Smooth muscle cell (in vitro differentiated cells): ENCODE measurements around the gene GSTP1. TPM values are rescaled to one million over a fixed set of nuclear protein-coding genes. Genes with fewer than 3 reads are reported as not detected.

ENCODE experiments used
- DNase-seq: peaks from one replicate; lab custom pipeline; 2025; ENCODE audit not compliant: unreplicated experiment; lab: John Stamatoyannopoulos, UW
- H2AFZ ChIP-seq: fragments of 200-600 bp; sonication (generic); 2 replicates; pipeline ENCODE4 v1.6.0; 2016; ENCODE audit warnings: antibody characterized with exemption, low read depth, mild to moderate bottlenecking
- H3F3A ChIP-seq: fragments of 200-600 bp; sonication (generic); 2 replicates; pipeline ENCODE4 v1.6.0; 2017; ENCODE audit warnings: antibody characterized with exemption, low read depth
- H3K27ac ChIP-seq: fragments of 200-600 bp; sonication (generic); 2 replicates; pipeline ENCODE4 v1.5.1; 2016; ENCODE audit warnings: low read depth, mild to moderate bottlenecking
- H3K27me3 ChIP-seq: fragments of 200-600 bp; sonication (generic); 2 replicates; pipeline ENCODE4 v1.6.1; 2016; ENCODE audit warnings: low read depth, mild to moderate bottlenecking
- H3K36me3 ChIP-seq: fragments of 200-600 bp; sonication (generic); 2 replicates; pipeline ENCODE4 v1.5.1; 2016; ENCODE audit warnings: low read depth
- H3K4me1 ChIP-seq: fragments of 200-600 bp; sonication (generic); 2 replicates; pipeline ENCODE4 v1.5.1; 2016; ENCODE audit warnings: low read depth
- H3K4me2 ChIP-seq: fragments of 200-600 bp; sonication (generic); 2 replicates; pipeline ENCODE4 v1.6.0; 2016; ENCODE audit warnings: mild to moderate bottlenecking
- H3K4me3 ChIP-seq: fragments of 200-600 bp; sonication (generic); 2 replicates; pipeline ENCODE4 v1.5.1; 2016; ENCODE audit warnings: mild to moderate bottlenecking
- H3K79me2 ChIP-seq: fragments of 200-600 bp; sonication (generic); 2 replicates; pipeline ENCODE4 v1.6.0; 2016; ENCODE audit warnings: low read depth, mild to moderate bottlenecking
- H3K9ac ChIP-seq: fragments of 200-600 bp; sonication (generic); 2 replicates; pipeline ENCODE4 v1.6.0; 2016; ENCODE audit warnings: low read depth
- H3K9me3 ChIP-seq: fragments of 200-600 bp; sonication (generic); replicated peaks from 2 replicates; pipeline ENCODE4 v1.5.1; 2016; ENCODE audit warnings: low read depth
- H4K20me1 ChIP-seq: fragments of 200-600 bp; sonication (generic); 2 replicates; pipeline ENCODE4 v1.6.0; 2016; ENCODE audit warnings: low read depth
- WGBS: methylation state at CpG from one replicate; pipeline ENCODE4 v1.1.7; 2016; ENCODE audit warnings: low lambda C conversion rate; 5-methylcytosine and 5-hydroxymethylcytosine counted together
- polyA plus RNA-seq: library from polyadenylated mRNA; unstranded; fragments of >200 nt; fragmentation: Nextera tagmentation; extraction: Ambion mirVana; gene quantifications from 2 replicates; pipeline ENCODE4 v1.2.1, GENCODE V29; 2016
- total RNA-seq: library from RNA; depleted of rRNA; stranded (reverse); fragments of >200 nt; gene quantifications from 2 replicates; pipeline ENCODE4 v1.2.3, GENCODE V29; 2014
- TF ChIP-seq, protein P1 (sequence below): fragments of 200-600 bp; sonication (generic); IDR thresholded peaks from 2 replicates; pipeline ENCODE4 v1.5.1; 2017; ENCODE audit warnings: borderline replicate concordance, mild to moderate bottlenecking, antibody characterized with exemption; ENCODE audit not compliant: insufficient read depth, poor library complexity, severe bottlenecking

The GSTP1 gene
- total and polyA plus RNA-seq, 2 experiments from 2014 or later = 874 to 1,489 TPM

- Histone ChIP-seq H3K36me3 (no peaks in the 10 kb centered on the region), H3K4me3 (no peak overlapping the region), H3K4me2 (no peak overlapping the region), H3K4me1 (peaks cover 4% of the 10 kb centered on the region), H3F3A (no peaks in the 10 kb centered on the region), H2AFZ (no peak overlapping the region), H3K79me2 (peaks cover 15% of the 10 kb centered on the region), H4K20me1 (no peaks in the 10 kb centered on the region), H3K27me3 (no peaks in the 10 kb centered on the region), H3K9me3 (no peaks in the 10 kb centered on the region), H3K9ac (no peak overlapping the region), H3K27ac (no peak overlapping the region)
- TF ChIP-seq, protein P1, sequence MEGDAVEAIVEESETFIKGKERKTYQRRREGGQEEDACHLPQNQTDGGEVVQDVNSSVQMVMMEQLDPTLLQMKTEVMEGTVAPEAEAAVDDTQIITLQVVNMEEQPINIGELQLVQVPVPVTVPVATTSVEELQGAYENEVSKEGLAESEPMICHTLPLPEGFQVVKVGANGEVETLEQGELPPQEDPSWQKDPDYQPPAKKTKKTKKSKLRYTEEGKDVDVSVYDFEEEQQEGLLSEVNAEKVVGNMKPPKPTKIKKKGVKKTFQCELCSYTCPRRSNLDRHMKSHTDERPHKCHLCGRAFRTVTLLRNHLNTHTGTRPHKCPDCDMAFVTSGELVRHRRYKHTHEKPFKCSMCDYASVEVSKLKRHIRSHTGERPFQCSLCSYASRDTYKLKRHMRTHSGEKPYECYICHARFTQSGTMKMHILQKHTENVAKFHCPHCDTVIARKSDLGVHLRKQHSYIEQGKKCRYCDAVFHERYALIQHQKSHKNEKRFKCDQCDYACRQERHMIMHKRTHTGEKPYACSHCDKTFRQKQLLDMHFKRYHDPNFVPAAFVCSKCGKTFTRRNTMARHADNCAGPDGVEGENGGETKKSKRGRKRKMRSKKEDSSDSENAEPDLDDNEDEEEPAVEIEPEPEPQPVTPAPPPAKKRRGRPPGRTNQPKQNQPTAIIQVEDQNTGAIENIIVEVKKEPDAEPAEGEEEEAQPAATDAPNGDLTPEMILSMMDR = no peak
- no peak for DNase-seq
- 96% methylated on average over 34 of the region's 37 CpGs for WGBS
Measured at GRCh38 chr11:67611704-67612587, 28.3 kb downstream of the GSTP1 start.

DNA sequence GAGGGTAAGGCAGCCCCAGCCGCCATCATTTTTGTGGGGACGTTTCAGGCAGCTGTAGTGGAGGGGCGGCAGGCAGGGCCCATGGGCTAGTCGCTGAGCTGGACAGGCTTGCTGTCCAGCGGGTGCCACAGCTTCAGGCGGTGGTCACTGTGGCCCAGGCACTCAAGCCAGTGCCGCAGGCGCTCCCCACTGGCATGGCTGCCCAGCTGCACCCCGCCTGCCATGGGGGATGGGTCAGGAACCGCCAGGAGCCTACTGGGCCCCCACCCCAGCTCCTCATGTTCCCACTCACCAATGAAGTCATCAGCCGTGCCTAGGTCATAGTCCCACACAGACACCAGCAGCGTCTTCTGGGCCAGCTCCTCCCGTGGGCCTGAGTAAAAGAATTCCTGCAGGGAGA, 29.1 kb downstream of the GSTP1 start:
- TF ChIP-seq, protein P1 = no peak
- 97% methylated on average over 11 of the region's 13 CpGs for WGBS

DNA sequence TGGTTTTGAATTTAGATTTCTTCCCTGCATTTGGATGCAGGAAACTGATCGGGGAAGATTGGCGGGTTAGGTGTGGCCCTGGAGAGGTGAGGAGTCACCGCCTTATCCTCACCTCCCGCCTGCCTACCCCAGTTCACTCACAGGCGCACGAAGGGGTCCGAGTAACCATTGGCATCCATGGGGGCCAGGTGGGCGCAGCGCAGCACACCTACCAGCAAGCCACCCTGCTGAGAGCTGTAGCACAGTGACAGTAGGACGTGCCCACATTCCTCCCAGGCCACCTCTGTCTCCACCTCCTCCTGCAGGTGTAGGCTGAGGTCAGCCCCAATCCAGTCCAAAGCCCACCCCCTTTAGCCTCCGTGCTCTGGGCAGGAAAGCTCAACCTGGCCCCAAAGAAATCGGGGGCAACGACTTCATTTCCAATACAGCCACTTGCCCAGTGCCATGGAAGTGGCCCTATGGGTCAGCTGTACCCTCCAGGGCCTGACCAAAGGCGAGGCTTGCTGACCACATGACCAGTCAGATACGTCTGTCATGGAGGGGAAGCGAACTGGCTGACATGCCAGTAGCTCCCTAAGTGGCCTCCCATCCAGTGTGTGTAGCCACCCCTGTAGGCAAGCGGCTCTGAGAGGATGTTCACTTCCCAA, 29.8 kb downstream of the GSTP1 start:
- WGBS = 90% methylated on average over 15 of the region's 17 CpGs
- Histone ChIP-seq H3K79me2 (no peaks in the 10 kb centered on the region), H3F3A (no peaks in the 10 kb centered on the region), H3K36me3 (no peaks in the 10 kb centered on the region), H3K4me1 (peaks cover 11% of the 10 kb centered on the region), H3K27me3 (no peaks in the 10 kb centered on the region), H3K9ac (no peak overlapping the region), H3K4me3 (no peak overlapping the region), H2AFZ (no peak overlapping the region), H3K27ac (no peak overlapping the region), H4K20me1 (no peaks in the 10 kb centered on the region), H3K9me3 (no peaks in the 10 kb centered on the region), H3K4me2 (peak overlapping the region; percentile 77)
- no peak for DNase-seq
- TF ChIP-seq, protein P1 = no peak

More for the DNA sequence above, 29.1 kb downstream of the GSTP1 start:
- no peak overlapping the region for H3K27ac ChIP-seq
- no peaks in the 10 kb centered on the region for H3K36me3 ChIP-seq
- H3K79me2 ChIP-seq = peaks cover 7% of the 10 kb centered on the region
- no peak overlapping the region for H3K9ac ChIP-seq
- peaks cover 11% of the 10 kb centered on the region for H3K4me1 ChIP-seq
- H3K9me3 ChIP-seq = no peaks in the 10 kb centered on the region
- H3F3A ChIP-seq = no peaks in the 10 kb centered on the region
- H4K20me1 ChIP-seq = no peaks in the 10 kb centered on the region
- no peaks in the 10 kb centered on the region for H3K27me3 ChIP-seq
- no peak overlapping the region for H3K4me2 ChIP-seq
- H3K4me3 ChIP-seq = no peak overlapping the region
- H2AFZ ChIP-seq = no peak overlapping the region
- DNase-seq = no peak
